Lung (tissue), 12 donors: ENCODE data around the gene KCNIP4. TPM values are rescaled to one million over a fixed set of nuclear protein-coding genes. Genes with fewer than 3 reads are reported as not detected.

ENCODE experiments used
- ATAC-seq: fragments of 200-7000 bp; cut with Tn5 transposase; one replicate; pipeline ENCODE4 v1.9.1; 2020; ENCODE audit warnings: moderate number of reproducible peaks; ENCODE audit not compliant: insufficient read depth, low FRiP score
- DNase-seq, 3 donors: peaks; one replicate each; pipeline ENCODE4 v3.0.0-alpha.2; 2013 to 2017
- H3K27ac ChIP-seq, 2 donors: one replicate each; pipeline ENCODE4 v1.5.1; 2013; ENCODE audit warnings: mild to moderate bottlenecking in 2 of 2, moderate library complexity in 2 of 2, control low read depth in 1 of 2, inconsistent platforms in 1 of 2, low read depth in 1 of 2, low read length in 1 of 2
- H3K27me3 ChIP-seq, 3 donors: one replicate each; pipeline ENCODE4 v1.5.1; 2013; ENCODE audit warnings: low read length in 2 of 3; ENCODE audit not compliant: control insufficient read depth in 3 of 3, insufficient read depth in 3 of 3
- H3K36me3 ChIP-seq, 4 donors: one replicate each; pipeline ENCODE4 v1.5.1; 2013; ENCODE audit warnings: low read length in 4 of 4, mild to moderate bottlenecking in 1 of 4, moderate library complexity in 1 of 4; ENCODE audit not compliant: control insufficient read depth in 4 of 4, insufficient read depth in 4 of 4
- H3K4me1 ChIP-seq, 5 donors: one replicate each; pipeline ENCODE4 v1.5.1; 2013; ENCODE audit warnings: low read length in 5 of 5, mild to moderate bottlenecking in 2 of 5, moderate library complexity in 1 of 5; ENCODE audit not compliant: control insufficient read depth in 5 of 5, insufficient read depth in 5 of 5
- H3K4me3 ChIP-seq: one replicate; pipeline ENCODE4 v1.5.1; 2013; ENCODE audit warnings: mild to moderate bottlenecking, control low read depth, moderate library complexity
- H3K9ac ChIP-seq, 2 donors: one replicate each; pipeline ENCODE4 v1.5.1; 2013; ENCODE audit warnings: low read length in 2 of 2, control low read depth in 1 of 2; ENCODE audit not compliant: insufficient read depth in 1 of 2
- H3K9me3 ChIP-seq, 4 donors: one replicate each; pipeline ENCODE4 v1.5.1; 2013; ENCODE audit warnings: low read length in 3 of 4, mild to moderate bottlenecking in 1 of 4, moderate library complexity in 1 of 4; ENCODE audit not compliant: control insufficient read depth in 4 of 4, insufficient read depth in 3 of 4
- WGBS, 2 donors: extraction: QIAGEN DNeasy Blood & Tissue Kit; methylation state at CpG; one replicate each; pipeline ENCODE4 v1.1.7; 2013; 5-methylcytosine and 5-hydroxymethylcytosine counted together
- polyA plus RNA-seq, 2 donors: library from polyadenylated mRNA; stranded (reverse); fragments of 200-250 nt; gene quantifications; one replicate each; pipeline ENCODE4 v1.2.1, GENCODE V29; 2013
- total RNA-seq, 2 donors: library from RNA; depleted of rRNA in 1 of 2; stranded (reverse); fragments of >200 nt in 1 of 2; gene quantifications; one replicate each; pipeline ENCODE4 v1.2.1, GENCODE V29; 2014 to 2021
- TF ChIP-seq, protein P1 (sequence below): IDR thresholded peaks from 2 replicates; pipeline ENCODE4 v1.5.1; 2012; ENCODE audit warnings: mild to moderate bottlenecking; ENCODE audit errors: control extremely low read depth, extremely low read depth
- donor health status: control.
- donor health status: control.
- donor health status: Bipolar disorder and iron deficiency.
- donor health status: healthy.
- donor health status: DM: yes; HTN: yes; CAD: no.

KCNIP4 gene
- total and polyA plus RNA-seq, 4 donors, result 0.11 TPM; not detected in 3

- H3K4me1 ChIP-seq, result peaks cover 0 to 7% (median 0%) of the 10 kb centered on the region in 5 donors
- H3K27ac ChIP-seq, result no peak overlapping the region
- no peak overlapping the region for H3K4me3 ChIP-seq
- ATAC-seq (no peak), DNase-seq (no peak)
- peaks cover 0 to 4% (median under 1%) of the 10 kb centered on the region in 4 donors for H3K9me3 ChIP-seq
- no peak overlapping the region for H3K9ac ChIP-seq
- TF ChIP-seq, protein P1, sequence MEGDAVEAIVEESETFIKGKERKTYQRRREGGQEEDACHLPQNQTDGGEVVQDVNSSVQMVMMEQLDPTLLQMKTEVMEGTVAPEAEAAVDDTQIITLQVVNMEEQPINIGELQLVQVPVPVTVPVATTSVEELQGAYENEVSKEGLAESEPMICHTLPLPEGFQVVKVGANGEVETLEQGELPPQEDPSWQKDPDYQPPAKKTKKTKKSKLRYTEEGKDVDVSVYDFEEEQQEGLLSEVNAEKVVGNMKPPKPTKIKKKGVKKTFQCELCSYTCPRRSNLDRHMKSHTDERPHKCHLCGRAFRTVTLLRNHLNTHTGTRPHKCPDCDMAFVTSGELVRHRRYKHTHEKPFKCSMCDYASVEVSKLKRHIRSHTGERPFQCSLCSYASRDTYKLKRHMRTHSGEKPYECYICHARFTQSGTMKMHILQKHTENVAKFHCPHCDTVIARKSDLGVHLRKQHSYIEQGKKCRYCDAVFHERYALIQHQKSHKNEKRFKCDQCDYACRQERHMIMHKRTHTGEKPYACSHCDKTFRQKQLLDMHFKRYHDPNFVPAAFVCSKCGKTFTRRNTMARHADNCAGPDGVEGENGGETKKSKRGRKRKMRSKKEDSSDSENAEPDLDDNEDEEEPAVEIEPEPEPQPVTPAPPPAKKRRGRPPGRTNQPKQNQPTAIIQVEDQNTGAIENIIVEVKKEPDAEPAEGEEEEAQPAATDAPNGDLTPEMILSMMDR, result no peak
- H3K27me3 ChIP-seq, result no peaks in the 10 kb centered on the region
- no peaks in the 10 kb centered on the region for H3K36me3 ChIP-seq
Measured at GRCh38 chr4:21083413-21083812, 865.2 kb downstream of the KCNIP4 start.

DNA sequence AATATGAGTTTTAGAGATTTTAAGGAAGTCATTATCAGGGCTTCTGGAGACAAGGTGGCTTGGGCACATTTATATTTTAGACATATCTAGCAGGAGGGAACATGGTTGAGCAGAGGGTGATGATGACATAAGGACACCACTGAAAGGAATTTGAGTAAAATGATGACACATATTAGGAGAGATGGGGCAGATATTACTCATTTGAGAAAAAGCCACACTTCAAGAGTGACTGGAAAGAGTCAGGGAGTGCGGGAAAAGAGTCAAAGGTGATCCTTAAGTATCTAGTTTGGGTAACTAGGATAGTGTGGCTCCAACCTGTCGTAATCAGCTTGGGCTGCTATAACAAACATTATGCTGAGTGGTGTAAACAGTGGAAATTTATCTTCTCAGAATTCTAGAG is 870.6 kb downstream of the KCNIP4 start:
- TF ChIP-seq, protein P1, result no peak
- ATAC-seq (no peak), DNase-seq (no peak)
- peaks cover 0 to 4% (median 0%) of the 10 kb centered on the region in 4 donors for H3K9me3 ChIP-seq
- peaks cover 0 to 7% (median 0%) of the 10 kb centered on the region in 5 donors for H3K4me1 ChIP-seq
- no peaks in the 10 kb centered on the region for H3K36me3 ChIP-seq
- H3K9ac ChIP-seq, result no peak overlapping the region
- H3K27me3 ChIP-seq, result no peaks in the 10 kb centered on the region
- H3K27ac ChIP-seq, result no peak overlapping the region
- 82 to 89% methylated on average over 2 of the region's 2 CpGs for WGBS, 2 donors
- no peak overlapping the region for H3K4me3 ChIP-seq

DNA sequence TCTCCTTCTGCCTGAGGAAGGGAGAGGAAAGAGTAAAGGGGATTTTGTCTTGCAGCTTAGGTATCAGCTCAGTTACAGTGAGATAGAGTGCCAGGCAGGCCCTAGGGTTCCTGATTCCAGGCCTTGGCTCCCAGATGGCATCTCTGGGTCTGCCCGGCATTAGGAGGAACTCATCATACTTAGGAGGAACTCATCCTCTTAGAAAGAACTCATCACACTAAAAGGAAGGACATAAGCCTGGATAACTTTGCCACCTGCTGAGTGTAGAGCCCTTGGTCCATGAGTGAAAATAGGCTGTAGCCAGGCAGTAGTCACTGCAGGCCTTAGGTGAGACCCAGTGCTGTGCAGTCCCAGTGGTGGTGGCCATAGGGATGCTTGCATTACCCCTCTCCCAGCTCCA is 881.2 kb downstream of the KCNIP4 start:
- 86 to 100% methylated on average over 1 of the region's 1 CpG for WGBS, 2 donors
- Histone ChIP-seq H3K4me3 (no peak overlapping the region), H3K36me3 (no peaks in the 10 kb centered on the region), H3K9me3 (no peaks in the 10 kb centered on the region), H3K4me1 (peaks cover 0 to 2% (median 0%) of the 10 kb centered on the region in 5 donors), H3K27ac (no peak overlapping the region), H3K27me3 (no peaks in the 10 kb centered on the region), H3K9ac (no peak overlapping the region)
- no peak for ATAC-seq
- TF ChIP-seq, protein P1, result no peak
- no peak for DNase-seq

DNA sequence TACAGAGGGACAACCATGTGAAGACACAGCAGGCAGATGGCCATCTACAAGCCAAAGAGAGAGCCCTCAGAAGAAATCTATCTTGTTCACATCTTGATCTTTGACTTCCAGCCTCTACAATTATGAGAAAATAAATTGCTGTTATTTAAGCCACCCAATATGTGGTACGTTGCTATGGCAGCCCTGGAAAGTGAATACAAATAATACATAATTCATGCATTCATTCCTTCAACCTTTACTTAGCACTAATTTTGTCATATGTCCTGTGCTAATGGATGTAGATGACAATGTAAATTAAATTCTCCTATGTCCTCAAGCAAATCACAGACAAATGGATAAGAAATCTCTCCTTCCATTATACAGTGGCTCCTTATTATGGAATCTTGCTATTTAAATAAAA is 886.7 kb downstream of the KCNIP4 start:
- H3K27me3 ChIP-seq, result no peaks in the 10 kb centered on the region
- TF ChIP-seq, protein P1, result no peak
- no peaks in the 10 kb centered on the region for H3K9me3 ChIP-seq
- 66 to 81% methylated on average over 1 of the region's 1 CpG for WGBS, 2 donors
- no peak overlapping the region for H3K9ac ChIP-seq
- H3K27ac ChIP-seq, result no peak overlapping the region
- H3K4me1 ChIP-seq, result no peaks in the 10 kb centered on the region
- DNase-seq (no peak), ATAC-seq (no peak)
- no peak overlapping the region for H3K4me3 ChIP-seq
- no peaks in the 10 kb centered on the region for H3K36me3 ChIP-seq
